CD8-positive, alpha-beta memory T cell (primary cell): Measurements from ENCODE around the gene TAF11L13. TPM values are rescaled to one million over a fixed set of nuclear protein-coding genes. Genes with fewer than 3 reads are reported as not detected.
"Not testable (repeated sequence)": the region's sequence is repeated elsewhere in the genome, so short reads cannot be mapped to it uniquely, and the experiment has no call there.

Experiments
- CTCF ChIA-PET: fragments of 350-600 bp; sonication (Branson Sonifier 250); formaldehyde crosslinking; loops from one replicate; lab custom pipeline; 2021; ENCODE audit warnings: antibody characterized with exemption; lab: Charles Lee
- POLR2A ChIA-PET: fragments of 350-600 bp; sonication (Branson Sonifier 250); formaldehyde crosslinking; loops from one replicate; lab custom pipeline; 2021; ENCODE audit warnings: antibody characterized with exemption; lab: Charles Lee
- DNase-seq, 5 donors: peaks; one replicate each; pipeline versions ENCODE4 v3.0.0 to v3.0.0-alpha.2; 2020 to 2022; ENCODE audit warnings: mixed read lengths in 1 of 5
- H3K27ac ChIP-seq: one replicate; pipeline ENCODE4 v1.7.0; 2013; ENCODE audit warnings: low read depth, mild to moderate bottlenecking, low read length, moderate library complexity
- H3K27me3 ChIP-seq: 2 replicates; pipeline ENCODE4 v1.7.0; 2013; ENCODE audit warnings: low read length, mild to moderate bottlenecking; ENCODE audit not compliant: insufficient read depth, poor library complexity, severe bottlenecking
- H3K36me3 ChIP-seq: 2 replicates; pipeline ENCODE4 v1.7.0; 2013; ENCODE audit warnings: mild to moderate bottlenecking, low read length, moderate library complexity; ENCODE audit not compliant: insufficient read depth
- H3K4me1 ChIP-seq: 2 replicates; pipeline ENCODE4 v1.7.0; 2013; ENCODE audit warnings: mild to moderate bottlenecking, low read length, moderate library complexity; ENCODE audit not compliant: insufficient read depth
- H3K4me3 ChIP-seq: 2 replicates; pipeline ENCODE4 v1.7.0; 2013; ENCODE audit warnings: mild to moderate bottlenecking, low read length
- H3K9me3 ChIP-seq: 2 replicates; pipeline ENCODE4 v1.7.0; 2013; ENCODE audit warnings: mild to moderate bottlenecking, low read length
- H3K27ac Mint-ChIP-seq, 8 donors: one replicate each; pipeline ENCODE4 v1.8.0; 2020 to 2021; ENCODE audit warnings: mixed read lengths in 8 of 8, mild to moderate bottlenecking in 6 of 8, inconsistent platforms in 3 of 8, moderate library complexity in 3 of 8
- H3K27me3 Mint-ChIP-seq, 2 donors: one replicate each; pipeline ENCODE4 v1.8.0; 2020 to 2021; ENCODE audit warnings: mixed read lengths in 2 of 2, mild to moderate bottlenecking in 1 of 2, moderate library complexity in 1 of 2
- H3K36me3 Mint-ChIP-seq, 3 donors: one replicate each; pipeline ENCODE4 v1.8.0; 2020 to 2021; ENCODE audit warnings: mixed read lengths in 3 of 3, inconsistent platforms in 1 of 3, mild to moderate bottlenecking in 1 of 3
- H3K4me1 Mint-ChIP-seq, 3 donors: one replicate each; pipeline ENCODE4 v1.8.0; 2020 to 2021; ENCODE audit warnings: mixed read lengths in 3 of 3, inconsistent platforms in 1 of 3, mild to moderate bottlenecking in 1 of 3
- H3K4me3 Mint-ChIP-seq, 7 donors: one replicate each; pipeline ENCODE4 v1.8.0; 2020 to 2021; ENCODE audit warnings: mixed read lengths in 7 of 7, mild to moderate bottlenecking in 6 of 7, moderate library complexity in 4 of 7, inconsistent platforms in 2 of 7
- H3K9me3 Mint-ChIP-seq, 5 donors: one replicate each; pipeline ENCODE4 v1.8.0; 2020 to 2022; ENCODE audit warnings: mixed read lengths in 5 of 5, mild to moderate bottlenecking in 3 of 5, moderate library complexity in 2 of 5, inconsistent platforms in 1 of 5
- polyA plus RNA-seq: library from polyadenylated mRNA; unstranded; fragments of 300-500 nt; fragmentation: Illumina TruSeq; gene quantifications from one replicate; pipeline ENCODE4 v1.2.3, GENCODE V29; 2021
- total RNA-seq, 2 experiments: library from RNA; stranded (reverse); gene quantifications; one replicate each; pipeline ENCODE4 v1.2.3, GENCODE V29; 2021

The TAF11L13 gene
- total and polyA plus RNA-seq, 3 experiments from 2014 or later, result not detected

DNA sequence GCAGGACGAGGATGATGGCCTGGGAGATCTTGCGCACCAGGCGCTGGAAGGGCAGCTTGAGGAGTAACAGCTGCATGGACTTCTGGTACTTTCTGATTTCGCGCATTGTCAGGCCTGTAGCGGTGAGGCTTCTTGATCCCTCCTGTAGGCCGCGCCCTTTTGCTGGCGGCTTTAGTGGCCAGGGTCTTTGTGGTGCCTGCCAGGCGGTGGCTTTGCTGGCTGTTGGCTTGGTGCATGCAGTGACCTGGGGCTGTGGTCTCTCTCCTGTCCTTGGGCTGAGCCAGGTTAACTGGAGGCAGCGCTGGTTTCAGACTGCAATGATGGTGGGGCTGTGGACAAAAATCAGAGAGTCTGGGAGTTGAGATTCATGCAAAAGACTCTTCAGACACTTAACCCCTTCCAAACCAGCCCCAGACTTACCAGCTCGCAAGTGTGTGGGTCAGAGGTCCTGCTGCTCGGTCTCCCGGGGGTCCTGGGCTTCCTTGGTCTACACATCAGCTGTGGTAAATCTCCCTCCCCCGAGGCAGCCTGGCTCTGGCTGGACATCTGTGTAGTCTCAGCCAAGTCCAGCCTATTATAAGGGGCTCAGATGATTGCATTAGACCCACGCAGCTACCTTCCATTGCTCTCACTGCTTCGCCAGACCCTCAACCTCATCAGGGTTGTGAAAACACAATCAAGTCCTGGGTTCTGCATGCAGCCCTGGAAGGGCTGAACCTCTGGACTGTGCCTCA lies 16.8 kb upstream of the TAF11L13 start:
- H3K9me3 ChIP-seq, result no peaks in the 10 kb centered on the region
- DNase-seq, result no peak
- no peak overlapping the region for H3K27ac ChIP-seq
- no peaks in the 10 kb centered on the region for H3K27me3 Mint-ChIP-seq
- H3K9me3 Mint-ChIP-seq, result peaks cover 0 to 18% (median 5%) of the 10 kb centered on the region in 5 donors
- POLR2A ChIA-PET, result no interaction called here
- no peaks in the 10 kb centered on the region for H3K36me3 ChIP-seq
- H3K4me1 Mint-ChIP-seq, result no peaks in the 10 kb centered on the region
- H3K4me3 Mint-ChIP-seq, result no peak overlapping the region
- CTCF ChIA-PET, result no interaction called here
- H3K27me3 ChIP-seq, result no peaks in the 10 kb centered on the region
- no peaks in the 10 kb centered on the region for H3K36me3 Mint-ChIP-seq
- H3K4me1 ChIP-seq, result no peaks in the 10 kb centered on the region
- no peak overlapping the region for H3K4me3 ChIP-seq
- no peak overlapping the region for H3K27ac Mint-ChIP-seq

DNA sequence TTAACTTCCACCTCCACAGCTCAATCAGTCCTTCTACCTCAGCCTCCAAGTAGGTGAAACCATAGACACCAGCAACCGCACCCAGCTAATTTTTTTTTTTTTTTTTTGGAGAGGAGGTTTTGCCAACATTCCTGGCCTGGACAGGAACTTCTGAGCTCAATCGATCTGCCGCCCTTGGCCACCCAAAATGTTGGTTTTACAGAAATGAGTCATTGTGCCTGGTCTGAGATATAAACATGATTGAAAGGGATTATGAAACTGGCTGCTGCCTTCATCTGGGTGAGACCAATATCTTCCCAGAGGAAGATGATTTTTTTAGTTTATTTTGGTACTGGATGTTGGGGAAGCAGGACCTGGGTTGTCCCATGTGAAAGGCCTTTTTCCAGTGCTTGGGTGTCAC lies 12.5 kb upstream of the TAF11L13 start:
- CTCF ChIA-PET, result no interaction called here
- Histone ChIP-seq H3K4me1 (no peaks in the 10 kb centered on the region), H3K9me3 (no peaks in the 10 kb centered on the region), H3K27ac (no peak overlapping the region), H3K4me3 (no peak overlapping the region), H3K36me3 (no peaks in the 10 kb centered on the region), H3K27me3 (no peaks in the 10 kb centered on the region)
- peaks cover 0 to 2% of the 10 kb centered on the region in 2 donors for H3K27me3 Mint-ChIP-seq
- no peak for DNase-seq
- H3K4me1 Mint-ChIP-seq, result no peaks in the 10 kb centered on the region
- H3K9me3 Mint-ChIP-seq, result peaks cover 0 to 19% (median 5%) of the 10 kb centered on the region in 5 donors
- POLR2A ChIA-PET, result no interaction called here
- no peak overlapping the region for H3K27ac Mint-ChIP-seq
- no peaks in the 10 kb centered on the region for H3K36me3 Mint-ChIP-seq
- no peak overlapping the region for H3K4me3 Mint-ChIP-seq

DNA sequence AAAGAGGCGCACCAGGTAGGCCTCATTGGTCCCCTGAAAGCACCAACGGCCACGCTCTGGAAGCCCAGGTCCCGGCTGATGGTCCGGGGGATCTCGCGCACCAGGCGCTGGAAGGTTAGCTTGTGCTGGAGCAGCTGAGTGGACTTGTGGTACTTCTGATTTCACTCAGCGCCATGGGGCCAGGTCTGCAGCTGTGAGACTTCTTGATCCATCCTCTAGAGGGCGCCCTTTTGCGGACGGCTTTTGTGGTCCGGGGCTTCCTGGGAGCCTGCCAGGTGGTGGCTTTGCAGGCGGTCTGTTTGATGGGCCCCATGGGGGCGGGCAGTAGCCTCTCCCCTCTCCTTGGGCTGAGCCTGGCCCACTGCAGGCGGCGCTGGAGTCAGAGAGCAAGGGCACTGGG lies 11.3 kb upstream of the TAF11L13 start:
- Mint-ChIP-seq H3K27ac (no peak overlapping the region), H3K4me3 (no peak overlapping the region), H3K36me3 (no peaks in the 10 kb centered on the region), H3K4me1 (no peaks in the 10 kb centered on the region), H3K27me3 (peaks cover 0 to 2% of the 10 kb centered on the region in 2 donors), H3K9me3 (peaks cover 0 to 16% (median 5%) of the 10 kb centered on the region in 5 donors)
- no peaks in the 10 kb centered on the region for H3K36me3 ChIP-seq
- no peaks in the 10 kb centered on the region for H3K9me3 ChIP-seq
- ChIA-PET CTCF (no interaction called here), POLR2A (no interaction called here)
- no peaks in the 10 kb centered on the region for H3K4me1 ChIP-seq
- H3K4me3 ChIP-seq, result no peak overlapping the region
- H3K27me3 ChIP-seq, result no peaks in the 10 kb centered on the region
- no peak overlapping the region for H3K27ac ChIP-seq
- no peak for DNase-seq

DNA sequence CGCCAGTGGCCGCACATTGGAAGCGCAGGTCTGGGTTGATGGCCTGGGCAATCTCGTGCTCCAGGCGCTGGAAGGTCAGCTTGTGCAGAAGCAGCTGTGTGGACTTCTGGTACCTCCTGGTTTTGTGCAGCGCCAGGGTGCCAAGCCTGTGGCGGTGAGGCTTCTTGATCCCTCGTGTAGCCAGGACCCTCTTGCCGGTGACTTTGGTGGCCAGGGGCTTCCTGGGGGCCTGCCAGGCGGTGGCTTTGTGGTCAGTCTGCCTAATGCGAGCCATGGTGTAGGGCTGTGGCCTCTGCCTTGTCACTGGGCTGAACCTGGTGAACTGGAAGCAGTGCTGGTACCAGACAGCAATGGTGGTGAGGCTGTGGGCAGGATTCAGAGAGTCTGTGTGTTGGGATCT lies 6.2 kb upstream of the TAF11L13 start:
- CTCF ChIA-PET, result no interaction called here
- POLR2A ChIA-PET, result no interaction called here

DNA sequence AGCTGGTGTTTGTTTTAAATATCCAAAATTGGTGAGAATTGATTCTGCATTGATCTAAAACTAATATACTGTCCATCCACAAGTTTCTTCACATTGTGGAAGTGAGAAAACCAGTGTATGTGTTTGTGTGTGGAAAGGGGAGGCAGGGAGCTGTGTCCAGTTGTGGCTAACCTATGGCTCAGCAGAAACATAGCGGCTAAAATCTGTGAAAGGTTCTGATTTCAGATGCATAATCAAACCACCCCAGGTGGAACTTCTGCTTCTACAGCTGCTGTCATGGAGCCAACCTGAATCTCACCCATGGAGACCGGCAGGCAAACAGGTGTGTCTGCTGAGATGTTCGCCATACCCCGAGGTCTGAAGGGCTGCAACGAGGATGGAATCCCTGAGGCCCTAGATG lies 2.3 kb downstream of the TAF11L13 start, which contains the start of gene TAF11L14:
Gene TAF11L14, plus strand, starts transcription at position 301 of the 400 bp plus-strand sequence.
- no peaks in the 10 kb centered on the region for H3K4me1 Mint-ChIP-seq
- POLR2A ChIA-PET, result no interaction called here

More for the DNA sequence above, 6.2 kb upstream of the TAF11L13 start:
- Histone ChIP-seq H3K27ac (no peak overlapping the region), H3K9me3 (no peaks in the 10 kb centered on the region), H3K36me3 (no peaks in the 10 kb centered on the region), H3K27me3 (no peaks in the 10 kb centered on the region), H3K4me3 (no peak overlapping the region), H3K4me1 (no peaks in the 10 kb centered on the region)
- no peaks in the 10 kb centered on the region for H3K36me3 Mint-ChIP-seq
- H3K27me3 Mint-ChIP-seq, result peaks cover 0 to 3% of the 10 kb centered on the region in 2 donors
- no peak overlapping the region for H3K4me3 Mint-ChIP-seq
- no peaks in the 10 kb centered on the region for H3K4me1 Mint-ChIP-seq
- H3K27ac Mint-ChIP-seq, result no peak overlapping the region
- no peak for DNase-seq
- H3K9me3 Mint-ChIP-seq, result peaks cover 0 to 15% (median 2%) of the 10 kb centered on the region in 5 donors

DNA sequence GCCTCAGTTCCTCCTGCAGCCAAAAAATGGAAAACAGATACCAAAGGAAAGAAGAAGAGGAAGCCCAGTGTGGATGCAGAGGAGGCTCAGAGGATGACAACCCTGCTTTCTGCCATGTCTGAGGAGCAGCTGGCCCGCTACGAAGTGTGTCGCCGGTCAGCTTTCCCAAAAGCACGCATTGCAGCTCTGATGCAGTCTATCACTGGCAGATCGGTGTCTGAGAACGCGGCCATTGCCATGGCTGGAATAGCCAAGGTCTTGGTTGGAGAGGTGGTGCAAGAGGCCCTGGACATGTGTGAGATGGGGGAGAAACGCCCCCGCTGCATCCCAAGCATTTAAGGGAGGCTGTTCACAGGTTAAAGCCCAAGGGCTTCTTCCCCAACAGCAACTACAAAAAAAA lies 17.3 kb downstream of the TAF11L13 start:
- H3K4me1 ChIP-seq, H3K27ac ChIP-seq, H3K27me3 ChIP-seq, H3K4me1 Mint-ChIP-seq, H3K36me3 Mint-ChIP-seq, H3K4me3 Mint-ChIP-seq, H3K4me3 ChIP-seq, CTCF ChIA-PET, H3K27ac Mint-ChIP-seq, H3K9me3 ChIP-seq, H3K27me3 Mint-ChIP-seq, POLR2A ChIA-PET, DNase-seq, H3K36me3 ChIP-seq: not testable (repeated sequence)
- H3K9me3 Mint-ChIP-seq, result peaks cover 2 to 27% (median 9%) of the 10 kb centered on the region in 5 donors

More for the DNA sequence above, 2.3 kb downstream of the TAF11L13 start, which contains the start of gene TAF11L14:
- Histone ChIP-seq H3K27me3 (no peaks in the 10 kb centered on the region), H3K4me1 (no peaks in the 10 kb centered on the region), H3K4me3 (no peak within 1 kb of the TSS), H3K27ac (no peak within 1 kb of the TSS), H3K36me3 (no peaks in the 10 kb centered on the region), H3K9me3 (no peaks in the 10 kb centered on the region)
- CTCF ChIA-PET, result no interaction called here
- no peak within 1 kb of the TSS for H3K4me3 Mint-ChIP-seq
- peaks cover 0 to 10% (median 0%) of the 10 kb centered on the region in 5 donors for H3K9me3 Mint-ChIP-seq
- DNase-seq, result no peak
- no peak within 1 kb of the TSS for H3K27ac Mint-ChIP-seq
- H3K36me3 Mint-ChIP-seq, result no peaks in the 10 kb centered on the region
- H3K27me3 Mint-ChIP-seq, result peaks cover 0 to 1% of the 10 kb centered on the region in 2 donors

DNA sequence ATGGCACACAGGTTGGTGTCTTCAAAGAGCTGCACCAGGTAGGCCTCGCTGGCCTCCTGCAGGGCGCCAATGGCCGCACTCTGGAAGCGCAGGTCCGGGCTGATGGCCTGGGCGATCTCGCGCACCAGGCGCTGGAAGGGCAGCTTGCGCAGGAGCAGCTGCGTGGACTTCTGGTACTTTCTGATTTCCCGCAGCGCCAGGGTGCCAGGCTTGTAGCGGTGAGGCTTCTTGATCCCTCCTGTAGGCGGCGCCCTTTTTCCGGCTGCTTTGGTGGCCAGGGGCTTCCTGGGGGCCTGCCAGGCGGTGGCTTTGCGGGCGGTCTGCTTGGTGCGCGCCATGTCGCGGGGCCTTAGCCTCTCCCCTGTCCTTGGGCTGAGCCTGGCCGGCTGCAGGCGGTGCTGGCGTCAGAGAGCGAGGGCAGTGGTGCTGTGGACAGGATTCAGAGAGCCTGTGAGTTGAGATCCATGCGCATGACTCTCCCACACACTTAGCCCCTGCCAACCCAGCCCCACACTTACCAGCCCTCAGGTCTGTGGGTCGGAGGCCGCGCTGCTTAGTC lies 23.4 kb downstream of the TAF11L13 start:
- POLR2A ChIA-PET, H3K27ac Mint-ChIP-seq, H3K4me3 Mint-ChIP-seq, H3K27ac ChIP-seq, H3K4me1 ChIP-seq, H3K27me3 Mint-ChIP-seq, H3K4me1 Mint-ChIP-seq, H3K27me3 ChIP-seq, CTCF ChIA-PET, DNase-seq, H3K9me3 ChIP-seq, H3K4me3 ChIP-seq, H3K36me3 Mint-ChIP-seq, H3K36me3 ChIP-seq: not testable (repeated sequence)
- peaks cover 6 to 26% (median 13%) of the 10 kb centered on the region in 5 donors for H3K9me3 Mint-ChIP-seq

DNA sequence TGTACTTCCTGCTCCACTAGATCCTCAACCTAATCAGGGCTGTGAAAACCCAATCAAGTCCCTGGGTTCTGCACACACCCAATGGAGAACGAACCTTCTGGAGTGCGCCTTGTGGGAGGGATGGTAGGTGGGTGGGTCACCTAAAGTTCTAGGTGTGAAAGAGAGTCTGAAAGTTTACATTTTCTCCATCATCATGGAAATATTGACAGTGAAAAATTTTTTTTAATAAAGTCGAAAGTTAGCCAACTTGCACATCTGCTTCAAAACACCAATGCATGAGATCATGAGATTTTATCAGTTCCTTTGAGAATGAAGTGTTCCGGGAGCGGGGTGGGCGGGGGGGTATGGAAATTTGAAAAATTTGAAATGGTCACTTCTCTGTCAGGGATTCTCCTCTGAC lies 24.0 kb downstream of the TAF11L13 start:
- Histone ChIP-seq H3K9me3 (no peaks in the 10 kb centered on the region), H3K4me1 (no peaks in the 10 kb centered on the region), H3K36me3 (no peaks in the 10 kb centered on the region), H3K4me3 (no peak overlapping the region), H3K27me3 (no peaks in the 10 kb centered on the region), H3K27ac (no peak overlapping the region)
- Mint-ChIP-seq H3K27ac (no peak overlapping the region), H3K36me3 (no peaks in the 10 kb centered on the region), H3K9me3 (peaks cover 6 to 30% (median 11%) of the 10 kb centered on the region in 5 donors), H3K4me3 (no peak overlapping the region), H3K27me3 (no peaks in the 10 kb centered on the region), H3K4me1 (no peaks in the 10 kb centered on the region)
- ChIA-PET POLR2A (no interaction called here), CTCF (no interaction called here)
- no peak for DNase-seq
